ENCODE data around the gene RNASEL.

The RNASEL gene

GRCh38 chr1:182568647-182569284 is 20.3 kb downstream of the RNASEL start:
- H3K79me2 ChIP-seq: no peaks in the 10 kb centered on the region
- H3K36me3 ChIP-seq (ENCODE audit: control insufficient read depth, insufficient read depth, low read length): no peaks in the 10 kb centered on the region
- H3K9me3 ChIP-seq (ENCODE audit: control insufficient read depth, low read length): no peaks in the 10 kb centered on the region
- H3K27ac ChIP-seq: no peak overlapping the region
- no peak overlapping the region for H3K9ac ChIP-seq
- H3K4me2 ChIP-seq (ENCODE audit: low read length): no peak overlapping the region
- no peak overlapping the region for H3K4me3 ChIP-seq (ENCODE audit: low read depth, low read length)
- no peak for TF ChIP-seq CTCF (IDR thresholded peaks at IDR 0.05)
- no peak overlapping the region for H2AFZ ChIP-seq
- no peaks in the 10 kb centered on the region for H3K4me1 ChIP-seq
- no peaks in the 10 kb centered on the region for H3K27me3 ChIP-seq (ENCODE audit: control insufficient read depth, insufficient read depth, low read length)

- Histone ChIP-seq H3K27me3 (ENCODE audit: control insufficient read depth, insufficient read depth, low read length) (no peaks in the 10 kb centered on the region), H3K9ac (no peak overlapping the region), H3K4me2 (ENCODE audit: low read length) (no peak overlapping the region), H3K4me3 (ENCODE audit: low read depth, low read length) (no peak overlapping the region), H3K36me3 (ENCODE audit: control insufficient read depth, insufficient read depth, low read length) (no peaks in the 10 kb centered on the region), H3K79me2 (no peaks in the 10 kb centered on the region), H3K9me3 (ENCODE audit: control insufficient read depth, low read length) (no peaks in the 10 kb centered on the region), H3K27ac (no peak overlapping the region), H2AFZ (no peak overlapping the region), H3K4me1 (no peaks in the 10 kb centered on the region)
- TF ChIP-seq CTCF (IDR thresholded peaks at IDR 0.05): no peak
These were observed 21.4 kb downstream of the RNASEL start for GRCh38 chr1:182567629-182568028.

- Histone ChIP-seq H3K27me3 (ENCODE audit: control insufficient read depth, insufficient read depth, low read length) (no peaks in the 10 kb centered on the region), H2AFZ (no peak overlapping the region), H3K9me3 (ENCODE audit: control insufficient read depth, low read length) (no peaks in the 10 kb centered on the region), H3K79me2 (no peaks in the 10 kb centered on the region), H3K4me1 (no peaks in the 10 kb centered on the region), H3K4me2 (ENCODE audit: low read length) (no peak overlapping the region), H3K27ac (no peak overlapping the region), H3K9ac (no peak overlapping the region), H3K36me3 (ENCODE audit: control insufficient read depth, insufficient read depth, low read length) (no peaks in the 10 kb centered on the region), H3K4me3 (ENCODE audit: low read depth, low read length) (no peak overlapping the region)
- TF ChIP-seq CTCF (IDR thresholded peaks at IDR 0.05): no peak
These were observed 23.5 kb downstream of the RNASEL start for GRCh38 chr1:182565537-182565936.

- no peaks in the 10 kb centered on the region for H3K9me3 ChIP-seq (ENCODE audit: control insufficient read depth, low read length)
- H2AFZ ChIP-seq: no peak overlapping the region
- H3K36me3 ChIP-seq (ENCODE audit: control insufficient read depth, insufficient read depth, low read length): no peaks in the 10 kb centered on the region
- H3K9ac ChIP-seq: no peak overlapping the region
- H3K79me2 ChIP-seq: no peaks in the 10 kb centered on the region
- no peak overlapping the region for H3K4me3 ChIP-seq (ENCODE audit: low read depth, low read length)
- no peak overlapping the region for H3K27ac ChIP-seq
- no peak for TF ChIP-seq CTCF (IDR thresholded peaks at IDR 0.05)
- no peaks in the 10 kb centered on the region for H3K27me3 ChIP-seq (ENCODE audit: control insufficient read depth, insufficient read depth, low read length)
- no peak overlapping the region for H3K4me2 ChIP-seq (ENCODE audit: low read length)
- H3K4me1 ChIP-seq: no peaks in the 10 kb centered on the region
These were observed 24.6 kb downstream of the RNASEL start for GRCh38 chr1:182564406-182565004.

- Histone ChIP-seq H3K9me3 (ENCODE audit: control insufficient read depth, low read length) (no peaks in the 10 kb centered on the region), H3K4me1 (no peaks in the 10 kb centered on the region), H2AFZ (no peak overlapping the region), H3K27me3 (ENCODE audit: control insufficient read depth, insufficient read depth, low read length) (no peaks in the 10 kb centered on the region), H3K4me3 (ENCODE audit: low read depth, low read length) (no peak overlapping the region), H3K9ac (no peak overlapping the region), H3K79me2 (no peaks in the 10 kb centered on the region), H3K27ac (no peak overlapping the region), H3K36me3 (ENCODE audit: control insufficient read depth, insufficient read depth, low read length) (no peaks in the 10 kb centered on the region), H3K4me2 (ENCODE audit: low read length) (no peak overlapping the region)
- no peak for TF ChIP-seq CTCF (IDR thresholded peaks at IDR 0.05)
These were observed 26.0 kb downstream of the RNASEL start for GRCh38 chr1:182563095-182563494.
